DOHH2 (cell line): ENCODE results near the gene P3H3.

Source experiments
- H3F3A ChIP-seq: fragments of 200-600 bp; sonication (generic), shearing (Covaris generic); 2 replicates; pipeline ENCODE4 v1.6.0; 2016; ENCODE audit warnings: antibody characterized with exemption, mild to moderate bottlenecking; ENCODE audit not compliant: control insufficient read depth, insufficient read depth
- H3K27ac ChIP-seq: fragments of 200-600 bp; sonication (generic); 2 replicates; pipeline ENCODE4 v1.5.1; 2014; ENCODE audit warnings: low read depth, mild to moderate bottlenecking, low read length, moderate library complexity
- H3K27me3 ChIP-seq: fragments of 200-600 bp; sonication (generic); 2 replicates; pipeline ENCODE4 v1.6.1; 2014; ENCODE audit warnings: mild to moderate bottlenecking, low read length, mixed read lengths; ENCODE audit not compliant: control insufficient read depth
- H3K36me3 ChIP-seq: fragments of 200-600 bp; sonication (generic); 2 replicates; pipeline ENCODE4 v1.6.1; 2014; ENCODE audit warnings: mild to moderate bottlenecking, low read length, moderate library complexity, mixed read lengths; ENCODE audit not compliant: control insufficient read depth
- H3K4me1 ChIP-seq: fragments of 200-600 bp; sonication (generic); 2 replicates; pipeline ENCODE4 v1.6.1; 2014; ENCODE audit warnings: mild to moderate bottlenecking, low read length, mixed read lengths; ENCODE audit not compliant: control insufficient read depth
- H3K4me2 ChIP-seq: fragments of 200-600 bp; sonication (generic); 2 replicates; pipeline ENCODE4 v1.6.0; 2014; ENCODE audit warnings: mild to moderate bottlenecking, low read length, moderate library complexity
- H3K4me3 ChIP-seq: fragments of 200-600 bp; sonication (generic); 2 replicates; pipeline ENCODE4 v1.5.1; 2014; ENCODE audit warnings: mild to moderate bottlenecking, low read length, mixed read lengths
- H3K79me2 ChIP-seq: fragments of 200-600 bp; sonication (generic); 2 replicates; pipeline ENCODE4 v1.6.1; 2014; ENCODE audit warnings: mild to moderate bottlenecking, low read length, mixed read lengths; ENCODE audit not compliant: control insufficient read depth
- H3K9me2 ChIP-seq: fragments of 200-600 bp; sonication (generic); replicated peaks from 2 replicates; pipeline ENCODE4 v1.6.1; 2014; ENCODE audit warnings: mild to moderate bottlenecking, low read length, mixed read lengths; ENCODE audit not compliant: control insufficient read depth
- H3K9me3 ChIP-seq: fragments of 200-600 bp; sonication (generic); 2 replicates; pipeline ENCODE4 v1.6.1; 2014; ENCODE audit warnings: antibody characterized with exemption, low read length, mixed read lengths; ENCODE audit not compliant: control insufficient read depth, insufficient read depth
- H4K20me1 ChIP-seq: fragments of 200-600 bp; sonication (generic); 2 replicates; pipeline ENCODE4 v1.6.0; 2014; ENCODE audit warnings: low read depth, mild to moderate bottlenecking, antibody characterized with exemption, low read length, moderate library complexity; ENCODE audit not compliant: control insufficient read depth, insufficient read depth
- EZH2phosphoT487 ChIP-seq: fragments of 200-600 bp; sonication (generic); IDR thresholded peaks from 2 replicates; pipeline ENCODE4 v1.6.1; 2017; ENCODE audit warnings: borderline replicate concordance, mild to moderate bottlenecking, antibody characterized with exemption, low read length, moderate library complexity, mixed read lengths
- TF ChIP-seq, protein P1 (sequence below): fragments of 200-600 bp; sonication (generic); IDR thresholded peaks from one replicate; pipeline ENCODE4 v1.5.1; 2014; ENCODE audit warnings: antibody characterized with exemption, mild to moderate bottlenecking, low read depth, low read length; ENCODE audit not compliant: poor library complexity, severe bottlenecking

The P3H3 gene

DNA sequence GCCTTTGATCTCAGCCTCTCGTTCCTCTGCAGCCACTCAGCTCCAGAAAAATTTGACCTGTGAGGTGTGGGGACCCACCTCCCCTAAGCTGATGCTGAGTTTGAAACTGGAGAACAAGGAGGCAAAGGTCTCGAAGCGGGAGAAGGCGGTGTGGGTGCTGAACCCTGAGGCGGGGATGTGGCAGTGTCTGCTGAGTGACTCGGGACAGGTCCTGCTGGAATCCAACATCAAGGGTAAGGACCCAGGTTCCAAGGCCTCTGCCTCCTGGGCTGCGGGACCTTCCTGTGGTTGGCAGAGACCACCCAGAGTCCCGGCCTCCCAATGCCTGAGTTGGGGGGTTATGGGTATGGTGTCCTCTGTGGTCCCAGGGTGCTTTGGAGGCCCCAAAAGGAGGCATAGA is 11.1 kb upstream of the P3H3 start:
- Histone ChIP-seq H3K36me3 (no peaks in the 10 kb centered on the region), H3K4me3 (no peak overlapping the region), H4K20me1 (no peaks in the 10 kb centered on the region), H3K9me3 (no peaks in the 10 kb centered on the region), H3K9me2 (no peaks in the 10 kb centered on the region), H3K27me3 (peaks cover 48% of the 10 kb centered on the region), H3K79me2 (no peaks in the 10 kb centered on the region), H3K27ac (no peak overlapping the region), H3K4me2 (no peak overlapping the region), H3F3A (no peaks in the 10 kb centered on the region), H3K4me1 (peaks cover 25% of the 10 kb centered on the region)
- no peak for TF ChIP-seq EZH2phosphoT487
- TF ChIP-seq, protein P1, sequence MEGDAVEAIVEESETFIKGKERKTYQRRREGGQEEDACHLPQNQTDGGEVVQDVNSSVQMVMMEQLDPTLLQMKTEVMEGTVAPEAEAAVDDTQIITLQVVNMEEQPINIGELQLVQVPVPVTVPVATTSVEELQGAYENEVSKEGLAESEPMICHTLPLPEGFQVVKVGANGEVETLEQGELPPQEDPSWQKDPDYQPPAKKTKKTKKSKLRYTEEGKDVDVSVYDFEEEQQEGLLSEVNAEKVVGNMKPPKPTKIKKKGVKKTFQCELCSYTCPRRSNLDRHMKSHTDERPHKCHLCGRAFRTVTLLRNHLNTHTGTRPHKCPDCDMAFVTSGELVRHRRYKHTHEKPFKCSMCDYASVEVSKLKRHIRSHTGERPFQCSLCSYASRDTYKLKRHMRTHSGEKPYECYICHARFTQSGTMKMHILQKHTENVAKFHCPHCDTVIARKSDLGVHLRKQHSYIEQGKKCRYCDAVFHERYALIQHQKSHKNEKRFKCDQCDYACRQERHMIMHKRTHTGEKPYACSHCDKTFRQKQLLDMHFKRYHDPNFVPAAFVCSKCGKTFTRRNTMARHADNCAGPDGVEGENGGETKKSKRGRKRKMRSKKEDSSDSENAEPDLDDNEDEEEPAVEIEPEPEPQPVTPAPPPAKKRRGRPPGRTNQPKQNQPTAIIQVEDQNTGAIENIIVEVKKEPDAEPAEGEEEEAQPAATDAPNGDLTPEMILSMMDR: no peak

DNA sequence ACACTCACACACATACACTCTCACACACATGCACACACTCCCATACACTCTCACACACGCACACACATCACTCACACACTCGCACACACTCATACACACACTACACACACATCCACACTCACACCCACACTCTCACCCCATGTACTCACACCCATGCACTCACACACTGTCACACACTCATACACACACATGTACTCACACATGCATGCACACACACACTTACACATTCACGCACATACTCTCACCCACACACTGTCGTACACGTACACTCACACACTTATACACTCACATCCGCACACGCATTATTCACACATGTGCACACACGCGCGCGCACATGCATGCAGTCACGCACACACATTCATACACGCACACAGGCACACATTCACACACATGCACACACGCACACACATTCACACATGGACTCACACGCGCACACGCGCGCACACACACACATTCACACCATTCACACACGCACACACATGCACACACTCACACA is 10.5 kb upstream of the P3H3 start:
- no peaks in the 10 kb centered on the region for H3F3A ChIP-seq
- H3K27me3 ChIP-seq: peaks cover 48% of the 10 kb centered on the region
- no peaks in the 10 kb centered on the region for H3K36me3 ChIP-seq
- H3K4me1 ChIP-seq: peaks cover 19% of the 10 kb centered on the region
- H3K27ac ChIP-seq: no peak overlapping the region
- H3K4me3 ChIP-seq: no peak overlapping the region
- H3K9me3 ChIP-seq: no peaks in the 10 kb centered on the region
- no peaks in the 10 kb centered on the region for H4K20me1 ChIP-seq
- H3K9me2 ChIP-seq: no peaks in the 10 kb centered on the region
- TF ChIP-seq EZH2phosphoT487: no peak
- TF ChIP-seq, protein P1: no peak
- H3K4me2 ChIP-seq: no peak overlapping the region
- H3K79me2 ChIP-seq: no peaks in the 10 kb centered on the region

DNA sequence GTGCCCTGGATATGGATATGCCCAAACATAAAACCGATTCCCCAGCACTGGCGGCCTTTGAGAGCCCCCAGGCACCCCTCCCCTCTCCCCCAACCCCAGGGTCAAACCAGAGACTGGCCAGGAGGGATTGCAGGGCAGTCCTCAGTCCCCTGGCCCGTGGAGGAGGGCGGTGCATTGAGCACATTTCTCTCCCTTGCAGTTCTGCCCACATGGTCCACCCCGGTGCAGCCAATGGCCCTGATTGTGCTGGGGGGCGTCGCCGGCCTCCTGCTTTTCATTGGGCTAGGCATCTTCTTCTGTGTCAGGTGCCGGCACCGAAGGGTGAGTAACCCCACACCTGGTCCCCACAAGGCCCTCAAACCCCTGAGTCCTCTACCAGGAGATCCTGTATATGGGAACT is 10.0 kb upstream of the P3H3 start:
- Histone ChIP-seq H3K27ac (no peak overlapping the region), H3K4me1 (peaks cover 15% of the 10 kb centered on the region), H3K79me2 (no peaks in the 10 kb centered on the region), H3K36me3 (no peaks in the 10 kb centered on the region), H3K9me2 (no peaks in the 10 kb centered on the region), H3K4me3 (no peak overlapping the region), H3K9me3 (no peaks in the 10 kb centered on the region), H3F3A (no peaks in the 10 kb centered on the region), H3K27me3 (peaks cover 53% of the 10 kb centered on the region), H3K4me2 (no peak overlapping the region), H4K20me1 (no peaks in the 10 kb centered on the region)
- TF ChIP-seq, protein P1: no peak
- no peak for TF ChIP-seq EZH2phosphoT487

DNA sequence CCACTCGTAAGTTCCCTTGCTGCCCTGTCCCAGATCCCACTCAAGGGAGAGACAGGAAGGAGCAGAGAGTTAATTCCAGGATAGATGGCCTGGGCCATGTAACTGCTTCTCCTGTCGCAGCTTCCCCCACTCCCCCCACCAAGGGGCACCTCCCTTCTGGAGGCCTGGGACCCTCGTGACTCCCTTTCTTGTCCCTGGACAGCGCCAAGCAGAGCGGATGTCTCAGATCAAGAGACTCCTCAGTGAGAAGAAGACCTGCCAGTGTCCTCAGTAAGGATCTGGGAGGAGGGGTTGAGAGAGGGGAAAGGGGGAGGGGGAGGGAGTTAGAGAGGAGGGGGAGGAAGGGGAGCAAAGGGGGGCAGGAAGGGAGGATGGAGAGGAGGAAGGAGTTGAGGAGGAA is 9.6 kb upstream of the P3H3 start:
- TF ChIP-seq, protein P1: no peak
- TF ChIP-seq EZH2phosphoT487: no peak
- peaks cover 11% of the 10 kb centered on the region for H3K4me1 ChIP-seq

More for the DNA sequence above, 9.6 kb upstream of the P3H3 start:
- peaks cover 53% of the 10 kb centered on the region for H3K27me3 ChIP-seq
- H3K9me3 ChIP-seq: no peaks in the 10 kb centered on the region
- no peaks in the 10 kb centered on the region for H4K20me1 ChIP-seq
- H3K4me2 ChIP-seq: no peak overlapping the region
- no peaks in the 10 kb centered on the region for H3K9me2 ChIP-seq
- H3K36me3 ChIP-seq: no peaks in the 10 kb centered on the region
- H3F3A ChIP-seq: no peaks in the 10 kb centered on the region
- H3K79me2 ChIP-seq: no peaks in the 10 kb centered on the region
- no peak overlapping the region for H3K4me3 ChIP-seq
- no peak overlapping the region for H3K27ac ChIP-seq
